HG02970 (cell line): ENCODE measurements around the gene NSF.
"Not testable (repeated sequence)": the region's sequence is repeated elsewhere in the genome, so short reads cannot be mapped to it uniquely, and the experiment has no call there.

Experiments
- ATAC-seq: cut with Tn5 transposase; IDR thresholded peaks from one replicate; pipeline ENCODE4 v1.9.1; 2021; ENCODE audit warnings: mild to moderate bottlenecking, moderate library complexity, moderate number of reproducible peaks; ENCODE audit not compliant: unreplicated experiment, low FRiP score

Gene NSF

GRCh38 chr17:46627452-46627851 lies 37.0 kb downstream of the NSF start:
- not testable (repeated sequence) for ATAC-seq

GRCh38 chr17:46628753-46629436 lies 38.4 kb downstream of the NSF start:
- not testable (repeated sequence) for ATAC-seq

- not testable (repeated sequence) for ATAC-seq
These were observed 41.7 kb downstream of the NSF start for GRCh38 chr17:46632146-46632545.

GRCh38 chr17:46634844-46635243 lies 44.4 kb downstream of the NSF start:
- not testable (repeated sequence) for ATAC-seq

GRCh38 chr17:46641861-46642656 lies 51.6 kb downstream of the NSF start:
- not testable (repeated sequence) for ATAC-seq

- not testable (repeated sequence) for ATAC-seq
These were observed 56.8 kb downstream of the NSF start for GRCh38 chr17:46647251-46647650.

GRCh38 chr17:46647688-46648278 lies 57.3 kb downstream of the NSF start:
- not testable (repeated sequence) for ATAC-seq

GRCh38 chr17:46649246-46649645 lies 58.8 kb downstream of the NSF start:
- not testable (repeated sequence) for ATAC-seq

- ATAC-seq = not testable (repeated sequence)
These were observed 61.7 kb downstream of the NSF start for GRCh38 chr17:46652024-46652643.

- ATAC-seq = not testable (repeated sequence)
These were observed 67.8 kb downstream of the NSF start for GRCh38 chr17:46658235-46658634.

GRCh38 chr17:46659702-46660101 lies 69.2 kb downstream of the NSF start:
- not testable (repeated sequence) for ATAC-seq

GRCh38 chr17:46663123-46663522 lies 72.7 kb downstream of the NSF start:
- ATAC-seq = not testable (repeated sequence)

GRCh38 chr17:46663552-46663951 lies 73.1 kb downstream of the NSF start:
- not testable (repeated sequence) for ATAC-seq

GRCh38 chr17:46665969-46666368 lies 75.5 kb downstream of the NSF start:
- ATAC-seq = not testable (repeated sequence)

GRCh38 chr17:46670789-46671188 lies 80.3 kb downstream of the NSF start:
- ATAC-seq = not testable (repeated sequence)

- ATAC-seq = not testable (repeated sequence)
These were observed 82.3 kb downstream of the NSF start for GRCh38 chr17:46672777-46673176.

- not testable (repeated sequence) for ATAC-seq
These were observed 87.3 kb downstream of the NSF start for GRCh38 chr17:46677819-46678218.

GRCh38 chr17:46683653-46684052 lies 93.2 kb downstream of the NSF start:
- not testable (repeated sequence) for ATAC-seq

GRCh38 chr17:46685284-46685683 lies 94.8 kb downstream of the NSF start:
- ATAC-seq = not testable (repeated sequence)

GRCh38 chr17:46692196-46692595 lies 101.7 kb downstream of the NSF start:
- not testable (repeated sequence) for ATAC-seq

- not testable (repeated sequence) for ATAC-seq
These were observed 102.8 kb downstream of the NSF start for GRCh38 chr17:46693283-46693682.
